NB4 (cell line): Measurements from ENCODE around the gene TPR.

Source experiments
- POLR2A ChIP-seq: IDR thresholded peaks from 2 replicates; pipeline ENCODE4 v1.6.1; 2011; ENCODE audit warnings: mild to moderate bottlenecking; ENCODE audit not compliant: insufficient read length; ENCODE audit errors: extremely low read depth
- TF ChIP-seq, protein P1 (sequence below): IDR thresholded peaks from one replicate; pipeline ENCODE4 v1.5.1; 2012; ENCODE audit warnings: low read depth, low read length

DNA sequence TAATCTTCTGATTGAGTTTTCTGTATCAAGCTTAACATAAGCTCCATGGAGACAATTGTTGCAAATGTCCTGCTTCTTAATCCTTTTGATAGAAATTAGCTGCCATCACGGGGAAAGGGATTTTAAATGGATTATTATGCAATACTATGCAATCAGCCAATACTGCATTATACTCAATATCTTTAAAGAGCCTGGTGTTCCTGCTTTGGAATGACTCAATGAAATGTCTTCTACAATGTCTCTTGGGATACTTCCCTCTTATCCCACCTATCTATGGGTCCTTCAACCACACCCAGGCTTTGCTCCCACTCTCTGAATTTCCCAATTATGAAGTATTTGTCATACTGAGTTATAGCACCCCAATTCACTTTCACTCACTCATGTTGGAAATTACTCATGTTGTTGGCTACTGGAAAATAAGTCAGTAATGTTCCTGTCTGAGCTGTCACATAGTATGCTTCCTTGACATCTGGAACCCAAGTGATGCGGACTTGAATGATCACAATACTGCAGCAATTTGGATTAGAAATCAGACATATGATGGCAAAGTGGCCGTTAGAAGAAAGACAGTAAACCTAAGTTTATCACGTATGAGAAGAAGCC lies 85.0 kb downstream of the TPR start:
- TF ChIP-seq, protein P1, sequence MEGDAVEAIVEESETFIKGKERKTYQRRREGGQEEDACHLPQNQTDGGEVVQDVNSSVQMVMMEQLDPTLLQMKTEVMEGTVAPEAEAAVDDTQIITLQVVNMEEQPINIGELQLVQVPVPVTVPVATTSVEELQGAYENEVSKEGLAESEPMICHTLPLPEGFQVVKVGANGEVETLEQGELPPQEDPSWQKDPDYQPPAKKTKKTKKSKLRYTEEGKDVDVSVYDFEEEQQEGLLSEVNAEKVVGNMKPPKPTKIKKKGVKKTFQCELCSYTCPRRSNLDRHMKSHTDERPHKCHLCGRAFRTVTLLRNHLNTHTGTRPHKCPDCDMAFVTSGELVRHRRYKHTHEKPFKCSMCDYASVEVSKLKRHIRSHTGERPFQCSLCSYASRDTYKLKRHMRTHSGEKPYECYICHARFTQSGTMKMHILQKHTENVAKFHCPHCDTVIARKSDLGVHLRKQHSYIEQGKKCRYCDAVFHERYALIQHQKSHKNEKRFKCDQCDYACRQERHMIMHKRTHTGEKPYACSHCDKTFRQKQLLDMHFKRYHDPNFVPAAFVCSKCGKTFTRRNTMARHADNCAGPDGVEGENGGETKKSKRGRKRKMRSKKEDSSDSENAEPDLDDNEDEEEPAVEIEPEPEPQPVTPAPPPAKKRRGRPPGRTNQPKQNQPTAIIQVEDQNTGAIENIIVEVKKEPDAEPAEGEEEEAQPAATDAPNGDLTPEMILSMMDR, result no peak
- no peak for TF ChIP-seq POLR2A
